ENCODE results near the gene MED25.
"Not testable (repeated sequence)": the region's sequence is repeated elsewhere in the genome, so short reads cannot be mapped to it uniquely, and the experiment has no call there.

MED25 gene

GRCh38 chr19:49818649-49819370, 721 bp downstream of the MED25 start:
- no peak for DNase-seq

DNA sequence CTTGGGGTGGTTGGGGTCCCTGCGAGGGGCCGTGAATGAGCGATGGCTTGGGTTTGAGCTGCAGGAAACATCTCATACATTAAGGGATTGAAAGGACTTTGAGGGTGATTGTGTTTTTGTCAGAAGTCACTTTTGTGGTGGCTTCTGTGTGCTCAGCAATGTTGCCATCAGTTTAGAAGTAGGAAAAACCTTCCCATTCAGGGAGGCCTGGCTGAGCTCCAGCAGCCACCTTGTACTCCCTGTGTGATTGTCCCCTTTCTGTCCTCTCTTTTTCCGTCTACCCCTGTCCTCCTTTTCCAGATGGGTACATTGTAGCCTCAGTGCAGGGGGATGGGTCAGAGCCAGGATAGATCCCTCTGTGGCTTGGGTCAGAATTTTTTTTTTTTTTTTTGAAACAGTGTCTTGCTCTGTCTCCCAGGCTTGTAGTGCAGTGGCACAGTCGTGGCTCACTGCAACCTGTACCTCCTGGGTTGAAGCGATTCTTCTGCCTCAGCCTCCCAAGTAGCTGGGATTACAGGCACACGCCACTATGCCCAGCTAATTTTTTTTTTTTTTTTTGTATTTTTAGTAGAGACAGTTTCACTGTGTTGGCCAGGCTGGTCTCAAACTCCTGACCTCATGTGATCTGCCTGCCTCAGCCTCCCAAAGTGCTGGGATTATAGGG, 1.5 kb downstream of the MED25 start:
- not testable (repeated sequence) for DNase-seq

DNA sequence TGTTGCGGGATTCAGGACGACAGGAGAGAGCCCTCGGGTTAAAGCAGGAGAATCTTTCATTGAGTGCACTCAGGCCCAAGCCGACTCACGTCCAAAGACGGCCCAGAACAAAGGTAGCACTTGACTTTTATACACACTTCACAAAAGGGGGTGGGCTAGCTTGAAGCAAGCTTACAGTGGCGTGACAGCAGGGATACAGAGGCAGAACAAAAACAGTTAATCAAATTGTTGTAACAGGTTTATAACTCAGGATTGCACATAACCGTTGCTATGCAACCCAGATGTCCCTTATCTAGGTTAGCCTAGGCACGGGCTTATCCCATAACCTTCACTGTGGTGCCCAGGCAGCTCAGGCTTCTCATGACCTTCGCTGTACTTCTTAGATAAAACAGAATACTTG, 2.0 kb downstream of the MED25 start:
- DNase-seq: peak; percentile 70

- DNase-seq: peak; percentile 82
Observed at GRCh38 chr19:49823472-49823871, 5.4 kb downstream of the MED25 start.

DNA sequence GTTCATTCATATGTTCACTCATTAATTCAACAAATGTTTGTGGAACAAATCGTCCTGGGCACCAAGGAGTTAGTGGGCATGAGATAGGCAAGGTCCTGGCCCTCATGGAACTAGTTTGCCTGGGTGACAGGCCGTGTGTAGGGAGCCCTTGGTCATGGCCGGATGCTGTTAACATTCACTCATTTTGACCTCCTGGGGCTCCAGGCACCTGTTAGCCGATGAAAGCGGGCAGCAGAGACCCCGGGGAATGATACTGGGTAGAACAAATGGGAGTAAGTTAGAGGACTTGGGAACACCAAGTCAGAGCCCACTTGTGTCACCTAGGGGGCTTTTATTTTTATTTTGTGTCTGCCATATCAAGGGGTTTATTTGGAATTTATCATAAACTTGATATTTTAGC, 6.6 kb downstream of the MED25 start:
- no peak for DNase-seq

DNA sequence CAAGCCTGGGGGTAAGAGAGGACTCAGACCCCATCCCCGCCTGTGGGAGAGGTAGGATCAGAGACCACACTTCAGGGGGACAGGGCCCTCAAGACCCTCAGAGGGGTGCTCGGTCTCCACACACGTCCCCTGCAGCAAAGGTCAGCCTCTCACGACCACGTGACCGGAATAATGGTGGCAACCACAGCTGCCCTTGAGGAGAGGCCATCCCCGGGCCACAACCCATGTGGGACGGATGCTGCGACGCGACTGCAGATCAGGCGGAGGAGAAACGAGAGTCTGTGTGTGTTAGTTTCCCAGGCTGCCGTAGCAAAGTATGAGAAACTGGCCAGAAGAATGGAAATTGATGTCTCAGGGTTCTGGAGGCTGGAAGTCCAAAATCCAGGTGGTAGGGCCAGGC, 8.9 kb downstream of the MED25 start:
- no peak for DNase-seq

GRCh38 chr19:49829200-49829599, 11.1 kb downstream of the MED25 start:
- DNase-seq: no peak

DNA sequence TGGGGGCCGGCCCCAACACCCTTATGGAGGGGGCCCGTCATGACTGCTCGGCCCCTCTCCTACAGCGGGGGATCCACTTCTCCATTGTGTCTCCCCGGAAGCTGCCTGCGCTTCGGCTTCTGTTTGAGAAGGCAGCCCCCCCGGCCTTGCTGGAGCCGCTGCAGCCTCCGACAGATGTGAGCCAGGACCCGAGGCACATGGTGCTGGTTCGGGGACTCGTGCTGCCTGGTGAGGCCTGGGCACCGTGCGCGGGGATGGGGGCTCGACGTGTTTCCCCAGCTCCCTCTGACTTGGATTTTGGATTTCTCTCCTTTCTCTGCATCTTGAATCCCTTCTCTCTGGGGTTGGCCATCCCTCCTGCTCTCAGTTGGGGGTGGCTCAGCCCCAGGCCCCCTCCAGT, 11.6 kb downstream of the MED25 start:
- DNase-seq: no peak

GRCh38 chr19:49830766-49831165, 12.7 kb downstream of the MED25 start:
- no peak for DNase-seq

DNA sequence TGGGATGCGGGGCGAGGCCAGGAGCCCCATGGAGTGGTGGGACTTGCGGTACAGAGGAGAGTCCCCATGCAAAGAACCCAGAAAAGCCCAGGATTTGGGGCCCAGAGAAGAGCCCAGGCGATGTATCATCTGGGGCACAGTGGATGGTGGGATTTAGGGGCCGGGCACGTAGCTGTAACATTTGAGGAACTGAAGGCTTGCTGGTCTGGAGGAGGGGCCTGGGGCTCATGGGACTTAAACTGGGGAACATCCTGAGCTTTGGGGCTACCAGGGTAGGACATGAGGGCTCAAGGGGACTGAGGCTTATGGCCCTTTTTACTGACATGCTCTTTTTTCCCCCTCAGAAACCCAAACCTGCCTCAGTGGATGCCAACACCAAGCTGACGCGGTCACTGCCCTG, 13.5 kb downstream of the MED25 start:
- no peak for DNase-seq

DNA sequence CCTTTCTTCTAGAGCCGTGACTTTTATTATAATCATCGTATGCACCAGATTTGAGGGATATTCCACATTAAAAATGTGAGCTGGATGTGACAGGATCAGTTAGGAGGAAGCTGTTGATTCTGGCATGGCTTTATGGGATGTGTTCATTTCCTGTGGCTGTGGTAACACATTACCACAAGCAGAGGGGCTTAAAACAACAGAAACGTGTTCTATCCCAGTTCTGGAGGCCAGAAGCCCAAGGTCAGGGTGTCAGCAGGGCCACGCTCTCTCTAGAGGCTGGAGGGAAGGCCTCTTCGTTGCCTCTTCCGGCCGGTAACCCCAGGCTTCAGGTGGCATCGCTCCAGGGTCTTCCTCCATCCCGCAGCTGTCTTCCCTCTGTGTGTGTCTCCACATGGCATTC, 14.5 kb downstream of the MED25 start:
- DNase-seq: no peak

- no peak for DNase-seq
Observed at GRCh38 chr19:49833599-49833998, 15.5 kb downstream of the MED25 start.

GRCh38 chr19:49835562-49835961, 17.5 kb downstream of the MED25 start:
- DNase-seq: no peak

GRCh38 chr19:49836176-49837008, 18.3 kb downstream of the MED25 start:
- DNase-seq: no peak

- DNase-seq: no peak
Observed at GRCh38 chr19:49837009-49837310, 18.9 kb downstream of the MED25 start.

DNA sequence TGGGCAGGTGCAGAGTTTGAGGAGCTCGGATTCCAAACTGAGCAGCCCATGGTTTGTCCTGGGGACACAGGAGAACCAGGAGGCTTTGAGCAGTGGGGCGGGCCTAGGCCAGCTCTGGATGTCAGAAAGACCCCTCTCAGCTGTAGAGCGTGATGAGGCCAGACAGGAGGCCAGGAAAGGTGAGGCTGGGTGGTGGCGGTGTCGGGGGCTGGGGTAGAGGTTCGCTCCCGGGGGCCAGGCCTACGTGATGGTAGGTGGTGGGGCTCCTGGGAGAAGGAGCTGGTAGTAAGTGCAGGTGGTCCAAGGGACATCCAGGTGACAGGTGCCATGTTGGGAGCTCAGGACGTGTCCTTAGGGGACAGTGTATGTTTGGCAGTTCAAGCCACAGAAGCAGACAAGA, 19.3 kb downstream of the MED25 start:
- no peak for DNase-seq

- DNase-seq: no peak
Observed at GRCh38 chr19:49838885-49839588, 20.9 kb downstream of the MED25 start.

DNA sequence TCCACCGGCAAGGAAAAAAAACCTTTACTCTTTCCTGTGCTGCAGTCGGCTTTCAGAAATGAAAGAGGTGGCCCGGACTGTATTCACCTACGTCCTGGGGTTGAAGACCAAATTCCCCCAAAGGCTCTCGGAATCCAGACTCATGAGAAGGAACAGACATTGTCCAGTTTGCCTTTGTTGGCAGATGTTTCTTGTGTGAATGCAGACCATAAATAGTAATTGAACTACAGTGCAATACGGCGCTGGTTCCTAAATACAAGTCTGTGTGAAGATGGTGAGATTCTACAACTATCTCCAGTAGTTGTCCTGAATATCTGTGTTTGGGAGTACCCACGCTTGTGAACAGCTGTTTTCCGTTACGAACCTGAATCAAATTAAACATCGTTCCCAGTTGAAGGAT, 21.6 kb downstream of the MED25 start:
- DNase-seq: no peak

GRCh38 chr19:49840321-49840720, 22.2 kb downstream of the MED25 start:
- no peak for DNase-seq

DNA sequence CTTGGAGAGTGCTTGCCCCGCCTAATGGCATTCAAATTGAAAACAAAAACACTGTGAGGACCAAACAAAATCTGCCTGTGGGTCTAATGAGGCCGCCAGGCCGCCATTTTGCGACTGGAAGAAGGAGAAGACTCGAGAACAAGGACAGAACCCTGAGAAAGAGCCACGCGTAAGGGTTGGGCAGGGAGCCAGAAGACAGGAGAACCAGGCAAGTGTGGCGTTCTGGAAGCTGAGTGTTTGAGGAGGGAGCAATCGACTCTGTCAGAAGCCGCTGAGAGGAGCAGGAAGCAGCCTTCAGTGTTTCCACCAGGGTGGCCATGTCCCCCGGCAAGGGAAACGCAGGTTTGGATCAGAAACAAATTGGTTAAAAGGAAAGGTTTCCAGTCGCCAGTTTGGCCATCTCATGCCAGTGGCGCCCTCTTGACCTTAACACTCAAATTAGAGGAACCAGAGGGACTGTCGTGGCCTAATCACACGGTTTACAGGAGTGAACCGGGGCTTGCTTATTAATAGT, 22.7 kb downstream of the MED25 start:
- no peak for DNase-seq

DNA sequence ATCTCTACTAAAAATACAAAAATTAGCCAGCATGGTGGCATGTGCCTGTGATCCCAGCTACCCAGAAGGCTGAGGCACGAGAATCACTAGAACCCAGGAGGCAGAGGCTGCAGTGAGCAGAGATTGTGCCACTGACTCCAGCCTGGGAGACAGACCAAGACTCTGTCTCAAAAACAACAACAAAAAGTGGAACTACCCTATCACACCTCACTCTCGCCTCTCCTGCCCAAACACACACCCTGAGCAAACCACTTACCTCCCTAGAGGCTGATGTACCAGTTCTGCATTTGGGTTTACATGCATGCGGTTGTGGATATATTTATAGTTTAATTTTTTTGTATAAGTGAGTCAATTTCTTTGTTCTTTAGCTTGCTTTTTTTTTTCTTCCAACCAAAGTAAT, 25.2 kb downstream of the MED25 start:
- no peak for DNase-seq

- DNase-seq: no peak
Observed at GRCh38 chr19:49844138-49845095, 26.3 kb downstream of the MED25 start.

Data from NCI-H510A (cell line).